DND-41 (cell line): ENCODE data around the gene ERCC6.

Experiments used
- ATAC-seq: fragments of 200-7000 bp; cut with Tn5 transposase; 3 replicates; pipeline ENCODE4 v1.9.1; 2021; ENCODE audit warnings: low read depth; ENCODE audit not compliant: insufficient read depth
- DNase-seq: peaks from one replicate; pipeline ENCODE4 v3.0.0-alpha.2; 2020
- H2AFZ ChIP-seq: 2 replicates; pipeline ENCODE4 v1.6.0; 2012; ENCODE audit warnings: low read depth, low read length
- H3K27ac ChIP-seq: 2 replicates; pipeline ENCODE4 v1.5.1; 2012; ENCODE audit warnings: low read length, inconsistent platforms
- H3K27me3 ChIP-seq: fragments of 200-600 bp; sonication (generic); 2 replicates; pipeline ENCODE4 v1.6.0; 2012; ENCODE audit warnings: low read length, mild to moderate bottlenecking, inconsistent platforms; ENCODE audit not compliant: insufficient read depth, poor library complexity
- H3K36me3 ChIP-seq: 2 replicates; pipeline ENCODE4 v1.5.1; 2012; ENCODE audit warnings: low read length, inconsistent platforms; ENCODE audit not compliant: insufficient read depth
- H3K4me1 ChIP-seq: 2 replicates; pipeline ENCODE4 v1.5.1; 2012; ENCODE audit warnings: mild to moderate bottlenecking, low read length; ENCODE audit not compliant: insufficient read depth
- H3K4me2 ChIP-seq: 2 replicates; pipeline ENCODE4 v1.6.0; 2012; ENCODE audit warnings: mild to moderate bottlenecking, moderate library complexity, low read length, inconsistent platforms; ENCODE audit not compliant: insufficient read depth
- H3K4me3 ChIP-seq, 2 experiments: fragments of 200-600 bp in 1 of 2; shearing (Covaris generic) in 1 of 2; 2 replicates each; pipeline ENCODE4 v1.5.1; 2012 to 2016; ENCODE audit warnings: inconsistent platforms in 2 of 2, low read length in 2 of 2, mild to moderate bottlenecking in 2 of 2, low read depth in 1 of 2, moderate library complexity in 1 of 2
- H3K79me2 ChIP-seq: 2 replicates; pipeline ENCODE4 v1.6.0; 2012; ENCODE audit warnings: low read length, inconsistent platforms; ENCODE audit not compliant: insufficient read depth
- H3K9ac ChIP-seq: 2 replicates; pipeline ENCODE4 v1.6.0; 2012; ENCODE audit warnings: low read depth, mild to moderate bottlenecking, inconsistent platforms, low read length, moderate library complexity
- H3K9me3 ChIP-seq: 2 replicates; pipeline ENCODE4 v1.5.1; 2012; ENCODE audit warnings: low read length, moderate library complexity, mild to moderate bottlenecking, inconsistent platforms; ENCODE audit not compliant: insufficient read depth, severe bottlenecking
- H4K20me1 ChIP-seq: 2 replicates; pipeline ENCODE4 v1.6.0; 2012; ENCODE audit warnings: low read length; ENCODE audit not compliant: insufficient read depth
- CTCF ChIP-seq: IDR thresholded peaks from 2 replicates; pipeline ENCODE4 v1.5.1; 2012; ENCODE audit warnings: borderline replicate concordance, low read length, moderate library complexity, mild to moderate bottlenecking; ENCODE audit not compliant: poor library complexity, severe bottlenecking; ENCODE audit errors: extremely low read depth
- EZH2 ChIP-seq: IDR thresholded peaks from 3 replicates; pipeline ENCODE4 v1.6.1; 2012; ENCODE audit warnings: borderline replicate concordance, low read depth, mild to moderate bottlenecking, moderate library complexity, low read length, inconsistent platforms; ENCODE audit not compliant: severe bottlenecking

ERCC6 gene

GRCh38 chr10:49575489-49576072, 36.7 kb upstream of the ERCC6 start:
- no peak for DNase-seq
- Histone ChIP-seq H3K27ac (no peak overlapping the region), H3K27me3 (no peaks in the 10 kb centered on the region), H3K36me3 (no peaks in the 10 kb centered on the region), H3K4me1 (no peaks in the 10 kb centered on the region), H3K9ac (no peak overlapping the region), H4K20me1 (no peaks in the 10 kb centered on the region), H3K4me2 (no peak overlapping the region), H2AFZ (no peak overlapping the region), H3K79me2 (no peaks in the 10 kb centered on the region), H3K9me3 (no peaks in the 10 kb centered on the region), H3K4me3 (no peak overlapping the region)
- TF ChIP-seq CTCF (no peak), EZH2 (no peak)
- ATAC-seq, result no peak

GRCh38 chr10:49572594-49573114, 33.7 kb upstream of the ERCC6 start:
- no peak overlapping the region for H2AFZ ChIP-seq
- TF ChIP-seq EZH2, result no peak
- TF ChIP-seq CTCF, result no peak
- no peaks in the 10 kb centered on the region for H3K9me3 ChIP-seq
- ATAC-seq, result no peak
- H3K4me1 ChIP-seq, result no peaks in the 10 kb centered on the region
- no peak overlapping the region for H3K9ac ChIP-seq
- H3K4me2 ChIP-seq, result no peak overlapping the region
- H3K27me3 ChIP-seq, result no peaks in the 10 kb centered on the region
- H3K27ac ChIP-seq, result no peak overlapping the region
- H3K4me3 ChIP-seq, result no peak overlapping the region
- H3K36me3 ChIP-seq, result no peaks in the 10 kb centered on the region
- no peaks in the 10 kb centered on the region for H4K20me1 ChIP-seq
- H3K79me2 ChIP-seq, result no peaks in the 10 kb centered on the region
- no peak for DNase-seq

- Histone ChIP-seq H3K4me2 (no peak overlapping the region), H2AFZ (no peak overlapping the region), H3K27me3 (no peaks in the 10 kb centered on the region), H3K27ac (no peak overlapping the region), H3K9me3 (no peaks in the 10 kb centered on the region), H3K4me3 (no peak overlapping the region), H3K79me2 (no peaks in the 10 kb centered on the region), H3K36me3 (no peaks in the 10 kb centered on the region), H4K20me1 (no peaks in the 10 kb centered on the region), H3K4me1 (no peaks in the 10 kb centered on the region), H3K9ac (no peak overlapping the region)
- ATAC-seq (no peak), DNase-seq (no peak)
- no peak for TF ChIP-seq EZH2
- TF ChIP-seq CTCF, result no peak
These were observed 32.5 kb upstream of the ERCC6 start for GRCh38 chr10:49571388-49571787.
